Effector memory CD8-positive, alpha-beta T cell (primary cell): ENCODE measurements around the gene NAV2.
A peak's percentile ranks its signal among the peaks of the same experiment; 100 is the strongest.

ENCODE experiments used
- ATAC-seq: fragments of 150-1000 bp; cut with Tn5 transposase; replicated peaks from 2 replicates; pipeline ENCODE4 v1.10.0; 2021; ENCODE audit warnings: mild to moderate bottlenecking, moderate library complexity
- DNase-seq, 3 experiments: peaks; one replicate each; pipeline ENCODE4 v3.0.0; 2021
- H3K27ac Mint-ChIP-seq, 2 donors: one replicate each; pipeline ENCODE4 v1.8.0; 2022; ENCODE audit warnings: mild to moderate bottlenecking in 2 of 2, mixed read lengths in 2 of 2, moderate library complexity in 2 of 2
- H3K27me3 Mint-ChIP-seq, 2 donors: one replicate each; pipeline ENCODE4 v1.8.0; 2022; ENCODE audit warnings: mixed read lengths in 2 of 2
- H3K36me3 Mint-ChIP-seq: one replicate; pipeline ENCODE4 v1.8.0; 2022; ENCODE audit warnings: mild to moderate bottlenecking, moderate library complexity, mixed read lengths; ENCODE audit not compliant: insufficient read depth
- H3K4me1 Mint-ChIP-seq, 2 donors: one replicate each; pipeline ENCODE4 v1.8.0; 2022; ENCODE audit warnings: low read depth in 2 of 2, mixed read lengths in 2 of 2
- H3K4me3 Mint-ChIP-seq, 2 donors: one replicate each; pipeline ENCODE4 v1.8.0; 2022; ENCODE audit warnings: mild to moderate bottlenecking in 2 of 2, mixed read lengths in 2 of 2, moderate library complexity in 2 of 2
- H3K9me3 Mint-ChIP-seq, 2 donors: one replicate each; pipeline ENCODE4 v1.8.0; 2022; ENCODE audit warnings: mixed read lengths in 2 of 2

NAV2 gene

DNA sequence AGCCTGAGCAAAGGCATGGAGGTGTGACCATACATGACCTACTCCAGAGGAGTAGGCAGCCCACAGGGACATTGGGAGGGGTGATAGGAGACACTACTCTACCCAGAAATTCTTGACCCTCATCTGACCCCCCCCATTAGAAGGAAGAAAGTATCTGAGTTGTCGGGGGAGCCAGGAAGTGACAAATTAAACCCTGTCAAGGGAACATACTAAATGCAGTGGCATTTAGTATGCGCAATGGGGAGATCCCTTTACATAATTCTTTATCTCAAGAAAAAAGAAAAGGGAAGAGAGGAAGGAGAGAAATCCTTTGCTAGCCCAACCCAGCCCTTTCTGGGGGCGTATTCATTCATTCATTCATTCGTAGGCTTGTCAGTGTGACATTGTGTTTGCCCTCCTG is 58.8 kb downstream of the NAV2 start:
- H3K9me3 Mint-ChIP-seq, result no peaks in the 10 kb centered on the region
- ATAC-seq (no peak), DNase-seq (no peak)
- H3K4me1 Mint-ChIP-seq, result peaks cover 5 to 8% of the 10 kb centered on the region in 2 donors
- H3K27ac Mint-ChIP-seq, result no peak overlapping the region
- no peak overlapping the region for H3K4me3 Mint-ChIP-seq
- H3K27me3 Mint-ChIP-seq, result peaks cover 36 to 62% of the 10 kb centered on the region in 2 donors
- no peaks in the 10 kb centered on the region for H3K36me3 Mint-ChIP-seq

DNA sequence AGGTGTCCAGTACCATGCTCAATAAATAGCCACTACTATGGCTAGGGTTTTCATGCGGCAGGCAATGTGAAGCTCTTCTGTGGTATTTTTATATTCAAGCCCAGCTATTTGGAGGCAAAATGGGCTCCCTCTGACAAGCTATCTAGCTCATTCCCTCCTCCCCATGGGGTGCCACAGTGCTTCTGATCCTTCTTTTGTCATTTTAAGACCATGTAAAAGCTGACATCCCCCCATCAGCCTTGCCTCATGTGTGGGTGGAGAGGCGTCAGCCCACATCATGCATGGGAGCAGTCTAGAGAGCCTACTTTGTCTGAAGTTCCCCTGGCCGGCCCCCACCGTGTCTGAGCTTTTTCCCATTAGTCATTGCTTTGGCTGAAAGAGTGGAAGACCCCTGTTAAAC is 59.8 kb downstream of the NAV2 start:
- Mint-ChIP-seq H3K9me3 (no peaks in the 10 kb centered on the region), H3K4me1 (peaks cover 6 to 8% of the 10 kb centered on the region in 2 donors), H3K27me3 (peaks cover 36 to 62% of the 10 kb centered on the region in 2 donors), H3K27ac (no peak overlapping the region), H3K4me3 (no peak overlapping the region), H3K36me3 (no peaks in the 10 kb centered on the region)
- DNase-seq (no peak), ATAC-seq (no peak)

DNA sequence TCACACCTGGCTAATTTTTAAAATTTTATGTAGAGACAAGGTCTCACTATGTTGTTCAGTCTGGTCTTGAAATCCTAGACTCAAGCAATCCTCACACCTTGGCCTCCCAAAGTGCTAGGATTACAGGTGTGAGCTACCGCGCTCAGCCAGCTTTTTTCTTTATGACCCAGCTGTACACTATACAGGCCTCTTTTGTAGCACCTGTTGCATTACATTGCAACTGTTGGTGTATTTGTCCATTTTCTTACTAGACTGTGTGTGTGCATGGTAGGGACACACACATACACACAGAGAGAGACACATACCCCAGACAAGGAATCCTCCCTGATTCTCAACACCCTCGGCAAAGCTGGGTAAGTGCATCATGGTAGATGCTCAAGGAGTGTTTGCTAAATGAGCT is 61.7 kb downstream of the NAV2 start:
- ATAC-seq, result no peak
- Mint-ChIP-seq H3K27me3 (peaks cover 51 to 75% of the 10 kb centered on the region in 2 donors), H3K4me3 (no peak overlapping the region), H3K9me3 (no peaks in the 10 kb centered on the region), H3K36me3 (no peaks in the 10 kb centered on the region), H3K4me1 (peaks cover 9 to 11% of the 10 kb centered on the region in 2 donors), H3K27ac (no peak overlapping the region)
- no peak for DNase-seq

DNA sequence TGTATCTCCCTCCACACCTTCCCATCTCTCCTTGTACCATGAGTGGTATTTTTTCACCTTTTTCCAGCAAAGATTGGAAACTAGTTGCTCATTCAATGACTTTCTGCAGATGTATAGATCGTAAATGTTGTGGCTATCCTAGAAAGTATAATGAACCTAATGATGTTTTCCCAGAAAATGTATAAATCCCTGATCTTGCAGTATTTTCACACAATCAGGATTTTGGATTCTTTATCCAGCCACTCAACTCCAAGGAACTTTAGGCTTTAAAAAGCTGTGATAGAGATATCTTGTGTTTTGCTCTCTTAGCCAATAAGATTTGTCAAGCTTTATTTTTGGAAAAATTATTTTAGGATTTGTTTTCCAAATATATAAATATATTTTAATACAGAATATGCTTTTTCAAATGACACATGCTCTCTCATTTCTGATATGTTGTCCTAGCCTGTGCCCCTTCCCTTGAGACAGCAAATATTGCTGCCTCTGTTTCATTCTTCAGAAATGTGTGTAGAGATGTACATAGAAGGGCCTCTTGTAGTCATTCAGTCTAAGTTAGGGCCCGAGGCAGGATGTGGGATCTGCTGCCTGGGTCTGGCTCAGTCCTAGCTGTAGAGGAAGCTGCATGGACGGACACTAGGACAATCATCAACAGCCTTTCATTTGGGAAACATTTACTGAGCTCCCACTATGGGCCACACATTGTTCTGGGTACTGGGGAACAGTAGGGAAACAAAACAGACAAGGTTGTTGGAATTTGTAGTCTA is 62.4 kb downstream of the NAV2 start:
- no peaks in the 10 kb centered on the region for H3K36me3 Mint-ChIP-seq
- ATAC-seq (no peak), DNase-seq (no peak)
- peaks cover 9% of the 10 kb centered on the region in 2 donors for H3K4me1 Mint-ChIP-seq
- peaks cover 57 to 82% of the 10 kb centered on the region in 2 donors for H3K27me3 Mint-ChIP-seq
- no peak overlapping the region for H3K27ac Mint-ChIP-seq
- no peaks in the 10 kb centered on the region for H3K9me3 Mint-ChIP-seq
- H3K4me3 Mint-ChIP-seq, result no peak overlapping the region

DNA sequence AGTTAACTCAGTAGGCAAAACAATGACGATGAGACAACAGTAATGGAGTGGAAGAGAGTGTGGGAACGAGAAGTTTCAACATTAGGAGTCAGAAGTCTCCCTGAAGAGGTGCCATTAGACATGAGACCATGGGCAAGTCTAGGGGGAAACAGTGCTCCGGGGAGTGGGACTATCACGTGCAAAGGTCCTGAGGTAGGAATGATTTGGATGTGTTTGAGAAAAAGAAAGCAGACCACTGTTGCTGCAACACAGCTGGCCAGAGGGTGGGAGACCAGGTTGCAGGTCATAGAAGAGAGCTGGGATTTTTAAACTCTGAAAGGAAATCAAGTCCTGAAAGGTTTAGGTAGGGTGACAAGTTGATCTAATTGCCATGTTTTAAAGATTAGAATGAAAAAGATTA is 63.0 kb downstream of the NAV2 start:
- DNase-seq (no peak), ATAC-seq (no peak)
- no peak overlapping the region for H3K4me3 Mint-ChIP-seq
- no peaks in the 10 kb centered on the region for H3K9me3 Mint-ChIP-seq
- peaks cover 9% of the 10 kb centered on the region in 2 donors for H3K4me1 Mint-ChIP-seq
- H3K27ac Mint-ChIP-seq, result no peak overlapping the region
- H3K27me3 Mint-ChIP-seq, result peaks cover 63 to 88% of the 10 kb centered on the region in 2 donors
- no peaks in the 10 kb centered on the region for H3K36me3 Mint-ChIP-seq

DNA sequence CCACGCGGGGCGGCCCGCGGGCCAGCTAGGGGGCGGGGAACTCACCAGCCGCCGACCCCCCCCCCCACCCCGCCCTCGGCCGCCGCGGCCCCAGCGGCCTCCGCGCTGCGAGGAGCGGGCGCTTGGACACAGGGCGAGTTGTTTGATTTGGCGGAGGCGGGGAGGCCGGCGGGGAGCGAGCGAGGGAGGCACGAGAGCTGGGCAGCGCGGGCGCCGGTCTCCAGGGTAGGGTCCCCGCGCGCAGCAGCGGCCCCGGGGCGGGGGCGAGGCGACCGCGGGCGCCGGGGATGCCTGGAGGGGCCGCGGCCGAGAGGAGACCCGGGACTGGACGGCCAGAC is 64.4 kb downstream of the NAV2 start:
- H3K9me3 Mint-ChIP-seq, result no peaks in the 10 kb centered on the region
- peaks cover 9% of the 10 kb centered on the region in 2 donors for H3K4me1 Mint-ChIP-seq
- H3K27me3 Mint-ChIP-seq, result peaks cover 65 to 79% of the 10 kb centered on the region in 2 donors
- no peaks in the 10 kb centered on the region for H3K36me3 Mint-ChIP-seq
- DNase-seq (no peak), ATAC-seq (no peak)
- H3K4me3 Mint-ChIP-seq, result peak overlapping the region in 1 of 2 donors; percentile 12
- no peak overlapping the region for H3K27ac Mint-ChIP-seq

DNA sequence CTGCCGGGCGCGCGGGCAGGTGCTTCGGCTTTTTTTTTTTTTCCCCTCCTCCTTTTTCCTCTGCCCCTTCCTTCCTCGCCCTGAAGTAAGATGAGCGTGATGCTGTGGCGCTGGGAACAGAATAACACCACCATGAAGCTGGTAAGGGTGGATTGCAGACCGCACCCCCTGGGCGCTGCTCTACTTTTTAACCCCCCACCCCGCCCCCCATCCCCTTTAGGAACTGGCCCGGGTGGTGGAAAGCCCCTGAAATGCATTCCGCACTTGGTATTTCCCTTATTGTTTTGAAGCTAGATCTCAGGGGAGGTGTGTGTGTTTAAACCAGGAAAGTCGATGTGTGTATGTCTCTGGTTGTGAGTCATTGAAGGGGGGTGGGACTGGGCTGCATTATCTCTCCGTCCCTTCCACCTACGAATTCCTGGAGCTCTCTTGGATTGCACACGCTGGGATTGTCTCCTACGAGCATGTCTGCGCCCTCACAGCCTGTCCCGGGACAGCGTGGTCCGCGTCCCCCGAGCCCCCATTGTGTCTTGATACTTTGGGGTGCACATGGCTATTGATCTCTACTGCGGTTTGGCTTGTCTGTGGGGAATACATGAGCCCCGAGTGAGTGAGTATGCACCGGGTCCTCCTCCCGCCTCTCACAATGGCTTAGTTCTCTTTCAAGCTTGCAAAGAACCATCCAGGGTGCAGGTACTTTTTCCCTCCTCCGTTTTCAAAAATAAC is 64.9 kb downstream of the NAV2 start:
- DNase-seq (no peak), ATAC-seq (no peak)
- Mint-ChIP-seq H3K4me3 (peak overlapping the region; percentile 12 to 33), H3K4me1 (peaks cover 9% of the 10 kb centered on the region in 2 donors), H3K27me3 (peaks cover 64 to 75% of the 10 kb centered on the region in 2 donors), H3K36me3 (no peaks in the 10 kb centered on the region), H3K27ac (no peak overlapping the region), H3K9me3 (no peaks in the 10 kb centered on the region)

DNA sequence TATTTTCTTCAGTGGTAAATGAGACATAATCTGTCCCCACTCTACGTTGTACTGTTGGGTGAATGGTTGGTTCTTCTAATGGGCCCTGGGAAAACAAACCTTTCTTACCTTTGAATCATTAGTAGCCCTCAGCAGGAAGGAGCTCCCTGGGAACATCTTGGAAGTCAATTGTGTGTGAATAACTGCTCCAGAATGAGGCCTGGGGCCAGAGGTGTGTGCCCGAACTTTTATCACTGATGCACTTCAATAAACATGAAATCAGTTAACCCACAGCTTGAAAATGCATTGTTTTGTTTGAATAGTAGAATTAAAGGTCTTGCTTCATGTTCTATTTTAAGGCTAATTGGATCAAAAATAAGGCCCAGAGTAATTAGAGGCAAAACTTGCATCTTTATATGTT is 67.1 kb downstream of the NAV2 start:
- H3K27ac Mint-ChIP-seq, result no peak overlapping the region
- H3K9me3 Mint-ChIP-seq, result no peaks in the 10 kb centered on the region
- peaks cover 9% of the 10 kb centered on the region in 2 donors for H3K4me1 Mint-ChIP-seq
- peaks cover 51 to 55% of the 10 kb centered on the region in 2 donors for H3K27me3 Mint-ChIP-seq
- no peak overlapping the region for H3K4me3 Mint-ChIP-seq
- no peak for DNase-seq
- H3K36me3 Mint-ChIP-seq, result no peaks in the 10 kb centered on the region
- ATAC-seq, result no peak

DNA sequence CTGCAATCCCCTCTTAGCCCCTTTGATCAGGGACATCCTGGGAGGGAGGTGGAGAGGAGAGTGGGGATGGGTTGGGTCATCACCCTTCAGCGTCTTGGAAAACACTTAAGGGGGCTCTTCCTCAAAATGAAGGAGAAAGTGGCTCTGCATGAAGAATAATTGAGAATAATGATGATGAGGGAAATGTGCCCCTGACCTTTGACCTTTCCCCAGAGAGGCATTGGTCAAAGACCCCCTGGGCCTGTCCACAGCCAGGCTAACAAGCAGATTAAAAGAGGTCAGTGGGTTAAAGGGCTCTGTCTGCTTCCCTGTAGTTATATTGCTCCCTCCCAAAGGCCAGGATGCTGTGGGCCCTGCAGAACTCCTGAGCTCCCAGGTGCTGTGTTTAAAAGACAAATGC is 68.7 kb downstream of the NAV2 start:
- H3K27me3 Mint-ChIP-seq, result peaks cover 43 to 46% of the 10 kb centered on the region in 2 donors
- DNase-seq, result no peak
- peaks cover 3 to 5% of the 10 kb centered on the region in 2 donors for H3K4me1 Mint-ChIP-seq
- H3K4me3 Mint-ChIP-seq, result no peak overlapping the region
- no peak overlapping the region for H3K27ac Mint-ChIP-seq
- no peaks in the 10 kb centered on the region for H3K36me3 Mint-ChIP-seq
- no peak for ATAC-seq
- H3K9me3 Mint-ChIP-seq, result no peaks in the 10 kb centered on the region

DNA sequence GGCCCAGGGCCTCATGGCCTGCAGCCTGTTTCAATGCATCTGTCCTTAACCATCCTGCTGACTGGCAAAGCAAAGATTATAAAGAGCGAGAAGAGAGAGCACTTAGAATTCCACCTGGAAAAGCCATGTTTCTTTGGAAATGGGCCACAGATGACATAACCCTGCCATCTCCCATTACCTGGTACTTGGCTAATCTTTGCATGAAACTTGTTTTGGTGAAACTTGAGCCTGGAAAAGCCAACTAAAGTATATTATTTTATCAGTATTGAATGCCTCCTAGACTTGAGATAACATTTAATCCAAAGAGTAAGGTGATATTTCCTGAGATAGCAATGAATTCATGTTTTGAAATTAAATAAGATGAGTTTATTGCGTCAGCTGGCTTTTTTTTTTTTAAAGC is 72.6 kb downstream of the NAV2 start:
- no peak overlapping the region for H3K27ac Mint-ChIP-seq
- H3K36me3 Mint-ChIP-seq, result no peaks in the 10 kb centered on the region
- no peaks in the 10 kb centered on the region for H3K4me1 Mint-ChIP-seq
- H3K9me3 Mint-ChIP-seq, result no peaks in the 10 kb centered on the region
- H3K27me3 Mint-ChIP-seq, result peaks cover 27 to 35% of the 10 kb centered on the region in 2 donors
- ATAC-seq (no peak), DNase-seq (no peak)
- H3K4me3 Mint-ChIP-seq, result no peak overlapping the region

DNA sequence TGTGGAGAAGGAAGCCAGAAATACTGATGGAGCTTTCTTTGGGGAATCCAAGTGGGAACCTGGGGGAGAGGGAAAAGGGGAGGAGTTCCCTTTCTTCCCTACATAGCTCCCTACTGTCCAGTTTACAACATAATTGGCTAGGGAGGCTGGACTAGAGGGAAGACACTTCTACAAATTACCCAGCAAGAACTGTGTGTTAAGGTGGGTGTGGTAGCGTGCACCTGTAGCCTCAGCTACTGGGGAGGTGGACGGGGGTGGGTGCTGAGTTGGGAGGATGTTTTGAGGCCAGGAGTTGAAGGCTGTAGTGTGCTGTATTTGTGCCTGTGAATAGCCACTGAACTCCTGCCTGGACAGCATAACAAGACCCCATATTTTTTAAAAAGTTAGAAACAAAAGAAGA is 74.0 kb downstream of the NAV2 start:
- Mint-ChIP-seq H3K27me3 (peaks cover 22 to 32% of the 10 kb centered on the region in 2 donors), H3K36me3 (no peaks in the 10 kb centered on the region), H3K4me1 (no peaks in the 10 kb centered on the region), H3K27ac (no peak overlapping the region), H3K4me3 (no peak overlapping the region), H3K9me3 (no peaks in the 10 kb centered on the region)
- DNase-seq (no peak), ATAC-seq (no peak)

DNA sequence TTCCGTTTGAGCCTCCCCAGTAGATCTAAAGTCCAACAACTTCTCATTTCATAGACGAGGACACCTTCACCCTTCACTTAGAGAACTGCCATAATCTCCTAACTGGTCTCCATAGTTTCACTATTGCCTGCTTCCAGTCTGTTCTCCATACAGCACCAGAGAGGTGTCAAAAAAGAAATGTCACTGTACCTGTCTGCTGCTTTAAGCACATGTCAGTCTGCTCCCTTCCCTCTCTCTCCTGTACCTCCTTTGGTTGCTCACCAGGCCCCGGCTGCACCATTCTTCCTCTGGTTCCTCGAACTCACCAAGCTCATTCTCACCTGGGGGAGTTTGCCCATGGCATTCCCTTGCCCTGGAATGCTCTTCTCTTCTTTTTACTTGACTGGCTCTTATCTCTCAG is 75.8 kb downstream of the NAV2 start:
- Mint-ChIP-seq H3K4me1 (no peaks in the 10 kb centered on the region), H3K9me3 (no peaks in the 10 kb centered on the region), H3K27me3 (peaks cover 23 to 32% of the 10 kb centered on the region in 2 donors), H3K36me3 (no peaks in the 10 kb centered on the region), H3K27ac (no peak overlapping the region), H3K4me3 (no peak overlapping the region)
- DNase-seq (no peak), ATAC-seq (no peak)

DNA sequence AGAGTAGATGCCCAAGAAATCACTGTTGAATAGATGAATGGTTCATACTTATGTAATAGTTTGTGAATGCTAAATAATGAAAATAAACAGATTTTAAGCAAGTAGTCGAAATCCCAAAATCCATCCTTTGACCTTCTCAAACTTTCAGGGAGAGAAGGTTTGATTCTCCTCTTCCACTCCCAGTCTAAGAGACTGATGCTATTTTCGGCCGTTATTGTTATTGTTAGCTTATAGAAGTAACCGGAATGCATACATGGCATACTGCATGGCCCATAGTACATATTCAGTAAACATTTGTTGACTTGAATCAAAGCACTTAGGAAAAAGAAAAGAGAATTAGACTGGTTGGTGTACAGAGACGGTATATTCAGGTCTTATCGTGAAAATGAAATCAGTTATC is 76.6 kb downstream of the NAV2 start:
- H3K4me3 Mint-ChIP-seq, result no peak overlapping the region
- H3K36me3 Mint-ChIP-seq, result no peaks in the 10 kb centered on the region
- no peaks in the 10 kb centered on the region for H3K9me3 Mint-ChIP-seq
- no peak overlapping the region for H3K27ac Mint-ChIP-seq
- peaks cover 30 to 32% of the 10 kb centered on the region in 2 donors for H3K27me3 Mint-ChIP-seq
- no peak for DNase-seq
- ATAC-seq, result no peak
- H3K4me1 Mint-ChIP-seq, result no peaks in the 10 kb centered on the region
